Osteoblast (primary cell): ENCODE measurements around the gene RNF217. TPM values are rescaled to one million over a fixed set of nuclear protein-coding genes. Genes with fewer than 3 reads are reported as not detected.

Experiments used
- DNase-seq: peaks from one replicate; pipeline ENCODE4 v3.0.0; 2011; ENCODE audit warnings: low spot score, mixed read lengths; ENCODE audit not compliant: insufficient read length; ENCODE audit errors: missing footprints
- H2AFZ ChIP-seq: 2 replicates; pipeline ENCODE4 v1.6.0; 2011; ENCODE audit warnings: mild to moderate bottlenecking, low read length
- H3K27ac ChIP-seq: 2 replicates; pipeline ENCODE4 v1.5.1; 2011; ENCODE audit warnings: mild to moderate bottlenecking, low read depth, low read length, moderate library complexity
- H3K27me3 ChIP-seq: 2 replicates; pipeline ENCODE4 v1.6.0; 2012; ENCODE audit warnings: mild to moderate bottlenecking, control low read depth, inconsistent platforms, low read length, moderate library complexity; ENCODE audit not compliant: insufficient read depth
- H3K36me3 ChIP-seq: 2 replicates; pipeline ENCODE4 v1.5.1; 2011; ENCODE audit warnings: mild to moderate bottlenecking, low read length, control low read depth, moderate library complexity; ENCODE audit not compliant: insufficient read depth
- H3K4me1 ChIP-seq: 2 replicates; pipeline ENCODE4 v1.5.1; 2011; ENCODE audit warnings: mild to moderate bottlenecking, low read length, control low read depth, moderate library complexity; ENCODE audit not compliant: insufficient read depth
- H3K4me2 ChIP-seq: 2 replicates; pipeline ENCODE4 v1.6.0; 2011; ENCODE audit warnings: mild to moderate bottlenecking, low read length; ENCODE audit not compliant: insufficient read depth
- H3K4me3 ChIP-seq: fragments of 200-600 bp; sonication (generic); 3 replicates; pipeline ENCODE4 v1.5.1; 2012; ENCODE audit warnings: mild to moderate bottlenecking, low read length, inconsistent platforms; ENCODE audit not compliant: insufficient read depth
- H3K79me2 ChIP-seq: 2 replicates; pipeline ENCODE4 v1.6.0; 2012; ENCODE audit warnings: mild to moderate bottlenecking, low read length, control low read depth, inconsistent platforms; ENCODE audit not compliant: insufficient read depth
- H3K9me3 ChIP-seq: 2 replicates; pipeline ENCODE4 v1.5.1; 2011; ENCODE audit warnings: low read depth, low read length, control low read depth
- H4K20me1 ChIP-seq: 2 replicates; pipeline ENCODE4 v1.6.0; 2012; ENCODE audit warnings: mild to moderate bottlenecking, low read length, control low read depth; ENCODE audit not compliant: insufficient read depth
- CTCF ChIP-seq: IDR thresholded peaks from 2 replicates; pipeline ENCODE4 v1.5.1; 2011; ENCODE audit warnings: mild to moderate bottlenecking, low read depth, low read length, moderate library complexity; ENCODE audit errors: extremely low read depth
- total RNA-seq: library from RNA; depleted of rRNA; stranded (reverse); fragments of >200 nt; gene quantifications from 2 replicates; pipeline ENCODE4 v1.2.3, GENCODE V29; 2012

RNF217 gene
- total RNA-seq, 1 donor: 22.8 TPM

GRCh38 chr6:125076482-125076742, 114.2 kb downstream of the RNF217 start:
- TF ChIP-seq CTCF: no peak
- Histone ChIP-seq H3K27me3 (no peaks in the 10 kb centered on the region), H3K9me3 (no peaks in the 10 kb centered on the region), H4K20me1 (peaks cover 2% of the 10 kb centered on the region), H3K79me2 (no peaks in the 10 kb centered on the region), H3K27ac (no peak overlapping the region), H3K36me3 (peaks cover 17% of the 10 kb centered on the region), H3K4me1 (no peaks in the 10 kb centered on the region), H3K4me2 (no peak overlapping the region), H2AFZ (no peak overlapping the region), H3K4me3 (no peak overlapping the region)
- DNase-seq: no peak

- H3K4me2 ChIP-seq: no peak overlapping the region
- DNase-seq: no peak
- H3K4me3 ChIP-seq: no peak overlapping the region
- H2AFZ ChIP-seq: no peak overlapping the region
- no peaks in the 10 kb centered on the region for H3K27me3 ChIP-seq
- TF ChIP-seq CTCF: no peak
- H3K9me3 ChIP-seq: no peaks in the 10 kb centered on the region
- H3K4me1 ChIP-seq: no peaks in the 10 kb centered on the region
- no peaks in the 10 kb centered on the region for H3K79me2 ChIP-seq
- H3K36me3 ChIP-seq: peaks cover 17% of the 10 kb centered on the region
- H3K27ac ChIP-seq: no peak overlapping the region
- peaks cover 2% of the 10 kb centered on the region for H4K20me1 ChIP-seq
Observed at GRCh38 chr6:125077453-125077852, 115.2 kb downstream of the RNF217 start.

- no peaks in the 10 kb centered on the region for H3K79me2 ChIP-seq
- no peaks in the 10 kb centered on the region for H3K4me1 ChIP-seq
- no peak for TF ChIP-seq CTCF
- H3K27me3 ChIP-seq: no peaks in the 10 kb centered on the region
- H3K9me3 ChIP-seq: no peaks in the 10 kb centered on the region
- H2AFZ ChIP-seq: no peak overlapping the region
- DNase-seq: no peak
- no peak overlapping the region for H3K27ac ChIP-seq
- no peak overlapping the region for H3K4me3 ChIP-seq
- peaks cover 20% of the 10 kb centered on the region for H3K36me3 ChIP-seq
- H3K4me2 ChIP-seq: no peak overlapping the region
- H4K20me1 ChIP-seq: no peaks in the 10 kb centered on the region
Observed at GRCh38 chr6:125078602-125079321, 116.5 kb downstream of the RNF217 start.

GRCh38 chr6:125082908-125083683, 120.9 kb downstream of the RNF217 start:
- no peak overlapping the region for H3K4me2 ChIP-seq
- no peak overlapping the region for H2AFZ ChIP-seq
- no peaks in the 10 kb centered on the region for H3K9me3 ChIP-seq
- no peak overlapping the region for H3K4me3 ChIP-seq
- H3K79me2 ChIP-seq: no peaks in the 10 kb centered on the region
- H3K4me1 ChIP-seq: no peaks in the 10 kb centered on the region
- TF ChIP-seq CTCF: no peak
- no peaks in the 10 kb centered on the region for H3K27me3 ChIP-seq
- H3K27ac ChIP-seq: no peak overlapping the region
- peaks cover 3% of the 10 kb centered on the region for H3K36me3 ChIP-seq
- H4K20me1 ChIP-seq: no peaks in the 10 kb centered on the region
- no peak for DNase-seq
